GM13977 (cell line): ENCODE results near the gene NF1.
"Not testable (repeated sequence)": the region's sequence is repeated elsewhere in the genome, so short reads cannot be mapped to it uniquely, and the experiment has no call there.

Experiments
- DNase-seq: peaks from one replicate; pipeline ENCODE4 v3.0.0; 2012; ENCODE audit warnings: low spot score
- CTCF ChIP-seq: IDR thresholded peaks from 2 replicates; pipeline ENCODE4 v1.5.1; 2012; ENCODE audit warnings: mild to moderate bottlenecking, control low read depth; ENCODE audit not compliant: insufficient read depth; ENCODE audit errors: extremely low read depth, missing control alignments
- in situ Hi-C: fragments of 300-500 bp; cut with MboI; formaldehyde crosslinking; loops from one replicate; pipeline ENCODE4 v1.12.0; 2022; ENCODE audit warnings: low sequenced_read_pairs, low pct_unique_long_range_greater_than_20kb, mixed read lengths, inconsistent platforms; ENCODE audit not compliant: unreplicated experiment

NF1 gene

DNA sequence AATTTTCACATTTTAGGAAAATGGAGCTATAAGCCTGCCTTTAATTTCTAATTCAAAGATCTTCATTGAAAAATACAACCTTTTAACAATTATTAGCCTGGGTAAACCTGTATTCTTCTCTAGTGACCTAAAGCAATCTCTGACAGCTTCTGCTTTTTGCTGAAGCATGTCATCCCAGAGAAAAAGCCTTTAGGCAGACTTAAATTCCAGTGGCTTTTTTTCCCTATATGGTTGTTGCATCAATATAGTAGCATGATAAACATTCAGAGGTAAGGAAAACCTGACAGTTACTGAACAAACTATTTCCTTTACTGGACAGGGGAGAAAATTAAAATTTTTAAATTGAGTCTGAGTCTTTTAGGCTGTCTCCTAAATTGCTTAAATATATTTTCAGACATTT, 234.4 kb downstream of the NF1 start:
- no peak for TF ChIP-seq CTCF
- in situ Hi-C loops = loop anchor here (10.0 kb wide), 1 partner anchor 64 kb away; no protein-coding TSS in a partner anchor
- DNase-seq = no peak

DNA sequence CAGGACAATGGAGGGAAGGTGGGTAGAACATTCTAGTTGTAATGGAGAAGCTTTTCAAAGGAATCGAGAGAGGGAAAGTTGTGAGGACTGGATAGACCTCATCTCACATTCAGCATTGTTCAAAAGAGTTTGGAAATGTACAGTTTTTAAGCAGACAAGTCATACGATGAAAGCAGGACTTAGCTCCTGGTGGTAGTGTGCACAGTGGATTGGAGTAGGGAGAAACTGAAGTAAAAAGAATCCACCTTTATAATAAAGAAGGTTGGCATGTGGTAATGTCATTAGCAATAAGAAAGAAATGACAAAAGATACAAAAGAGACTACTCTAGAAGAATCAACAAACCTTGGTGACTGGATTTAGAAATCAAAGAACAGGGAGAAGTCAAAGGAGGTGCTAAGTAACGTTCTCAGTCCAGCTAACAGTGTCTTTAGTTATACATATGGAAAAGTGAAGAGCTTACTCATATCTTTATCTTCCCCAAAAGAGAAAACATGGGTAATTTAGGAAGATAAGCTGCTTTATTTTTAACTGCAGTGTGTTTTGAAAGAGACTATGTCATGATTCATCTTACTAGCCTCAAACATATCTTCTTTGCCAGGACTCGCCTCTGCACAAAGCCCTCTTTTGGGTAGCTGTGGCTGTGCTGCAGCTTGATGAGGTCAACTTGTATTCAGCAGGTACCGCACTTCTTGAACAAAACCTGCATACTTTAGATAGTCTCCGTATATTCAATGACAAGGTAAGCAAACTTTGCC, 245.3 kb downstream of the NF1 start:
- no peak for DNase-seq
- TF ChIP-seq CTCF = no peak
- in situ Hi-C loops = no loop called here

DNA sequence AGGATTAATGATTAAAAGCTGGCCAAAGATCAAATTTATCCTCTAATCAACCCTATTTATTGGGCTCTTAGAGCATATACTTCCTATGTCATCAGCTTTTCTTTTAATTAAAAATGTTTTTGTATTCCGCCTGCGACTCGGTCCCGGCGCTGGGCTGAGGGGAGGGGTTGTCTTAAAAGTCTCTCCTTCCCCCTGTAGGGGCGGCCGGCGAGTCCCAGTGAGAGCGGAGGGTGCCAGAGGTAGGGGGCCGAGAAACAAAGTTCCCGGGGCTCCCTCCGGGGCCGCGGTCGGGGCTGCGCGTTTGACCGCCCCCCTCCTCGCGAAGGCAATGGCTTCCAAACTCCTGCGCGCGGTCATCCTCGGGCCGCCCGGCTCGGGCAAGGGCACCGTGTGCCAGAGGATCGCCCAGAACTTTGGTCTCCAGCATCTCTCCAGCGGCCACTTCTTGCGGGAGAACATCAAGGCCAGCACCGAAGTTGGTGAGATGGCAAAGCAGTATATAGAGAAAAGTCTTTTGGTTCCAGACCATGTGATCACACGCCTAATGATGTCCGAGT, 250.5 kb downstream of the NF1 start:
- in situ Hi-C loops, DNase-seq: not testable (repeated sequence)

DNA sequence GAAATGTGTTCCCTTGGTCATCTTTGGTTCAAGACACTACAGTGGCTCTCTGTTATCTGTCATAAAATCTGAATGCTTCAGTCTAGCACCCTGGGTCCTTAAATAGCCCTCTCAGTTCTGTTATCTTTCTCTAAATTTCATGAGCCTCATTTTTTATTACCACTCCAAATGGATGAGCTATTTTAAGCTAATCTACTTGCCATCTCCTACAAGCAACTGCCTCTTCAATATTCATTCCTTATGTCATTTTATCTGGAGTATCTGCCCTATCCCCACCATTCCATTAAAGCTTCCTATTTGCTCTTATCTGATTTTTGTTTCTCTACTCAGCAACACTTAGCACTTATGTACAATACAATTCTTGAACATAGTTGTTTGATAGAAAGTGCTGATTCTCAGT, 254.7 kb downstream of the NF1 start:
- in situ Hi-C loops = no loop called here
- TF ChIP-seq CTCF = no peak
- DNase-seq = no peak

- TF ChIP-seq CTCF = no peak
- DNase-seq = no peak
- in situ Hi-C loops = no loop called here
These were observed 261.2 kb downstream of the NF1 start for GRCh38 chr17:31355935-31356334.

DNA sequence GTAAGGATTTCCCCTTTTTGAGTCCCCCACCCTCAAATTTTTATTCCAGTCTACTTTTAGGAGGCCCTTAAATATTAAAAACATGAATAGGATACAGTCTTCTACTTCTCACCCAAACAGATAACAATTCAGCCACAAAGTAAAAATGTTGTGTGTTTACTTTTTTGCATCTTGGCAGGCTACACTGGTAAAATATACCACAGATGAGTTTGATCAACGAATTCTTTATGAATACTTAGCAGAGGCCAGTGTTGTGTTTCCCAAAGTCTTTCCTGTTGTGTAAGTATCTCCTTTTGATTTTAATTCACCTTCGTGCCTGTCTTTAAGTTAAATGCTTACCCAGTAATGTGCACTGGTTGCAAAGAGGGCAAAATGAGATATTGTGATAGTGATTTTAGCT, 262.3 kb downstream of the NF1 start:
- no peak for TF ChIP-seq CTCF
- in situ Hi-C loops = no loop called here
- no peak for DNase-seq

DNA sequence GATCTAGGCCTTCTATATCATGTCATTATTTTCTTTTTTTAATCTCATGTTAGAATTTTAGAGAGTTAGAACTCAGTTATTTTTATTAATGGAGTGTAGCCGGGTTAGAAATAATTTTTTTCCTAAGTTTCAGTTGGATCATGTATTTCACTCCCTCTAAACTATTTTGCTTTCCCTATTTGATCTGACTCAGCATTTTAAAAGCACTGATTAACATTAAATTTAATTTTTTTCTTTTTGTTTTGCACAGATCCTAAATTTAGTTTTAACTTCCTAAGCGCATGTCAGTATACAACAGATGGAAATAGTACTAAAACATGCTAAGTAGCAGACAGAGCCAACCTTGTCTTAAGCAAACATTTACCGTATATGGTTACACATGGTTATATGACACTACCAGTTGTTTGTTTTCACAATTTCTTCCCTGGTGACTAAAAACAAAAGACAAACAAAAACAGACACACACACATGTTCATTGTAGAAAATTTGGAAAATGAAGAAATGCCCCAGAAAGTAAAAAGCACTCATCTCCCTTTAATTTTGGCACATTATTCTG, 263.1 kb downstream of the NF1 start:
- no peak for TF ChIP-seq CTCF
- in situ Hi-C loops = no loop called here
- no peak for DNase-seq
